K562 (cell line): ENCODE results near the gene ZCRB1. TPM values are rescaled to one million over a fixed set of nuclear protein-coding genes. Genes with fewer than 3 reads are reported as not detected.

Experiments used
- CREB3L1 ChIP-seq: fragments of 450-650 bp; IDR thresholded peaks from 2 replicates; pipeline ENCODE4 v1.6.1; 2014; ENCODE audit warnings: low read depth, mild to moderate bottlenecking, moderate library complexity, borderline replicate concordance
- NFXL1 ChIP-seq: fragments of 450-650 bp; formaldehyde crosslinking; IDR thresholded peaks from 2 replicates; pipeline ENCODE4 v1.4.0; 2021; ENCODE audit warnings: mild to moderate bottlenecking
- RAD21 ChIP-seq, 2 experiments: fragments of 250-450 bp in 1 of 2; fragments of 450-650 bp in 1 of 2; sonication (Bioruptor Pico) in 1 of 2; formaldehyde crosslinking in 1 of 2; IDR thresholded peaks in 1 of 2; conservative IDR thresholded peaks in 1 of 2; 2 replicates each; pipeline versions ENCODE4 v1.4.0 to v1.8.0; 2020 to 2022; ENCODE audit warnings: mild to moderate bottlenecking in 2 of 2, moderate library complexity in 1 of 2
- REST ChIP-seq, 2 experiments: fragments of 450-650 bp; formaldehyde crosslinking in 1 of 2; IDR thresholded peaks; 2 replicates each; pipeline versions ENCODE4 v1.4.0 to v1.6.1; 2014 to 2020; ENCODE audit warnings: mild to moderate bottlenecking in 2 of 2, borderline replicate concordance in 1 of 2, low read depth in 1 of 2
- SREBF2 ChIP-seq: sonication (generic); formaldehyde crosslinking; IDR thresholded peaks from 2 replicates; pipeline ENCODE4 v1.4.0; 2020; ENCODE audit warnings: mild to moderate bottlenecking, missing genetic modification reagents
- TBL1XR1 ChIP-seq, 2 experiments: IDR thresholded peaks; 2 replicates each; pipeline ENCODE4 v1.6.1; 2012; ENCODE audit warnings: improper control_type of control experiment in 2 of 2, low read length in 2 of 2, mild to moderate bottlenecking in 1 of 2
- TFAP4 ChIP-seq: sonication (generic); formaldehyde crosslinking; IDR thresholded peaks from 2 replicates; pipeline ENCODE4 v1.8.0; 2022; ENCODE audit warnings: missing genetic modification reagents, mild to moderate bottlenecking, moderate library complexity, borderline replicate concordance
- ZBTB33 ChIP-seq: sonication (generic); formaldehyde crosslinking; IDR thresholded peaks from 2 replicates; pipeline ENCODE4 v1.8.1; 2023; ENCODE audit warnings: mild to moderate bottlenecking, missing genetic modification reagents
- ZNF24 ChIP-seq: fragments of 450-650 bp; IDR thresholded peaks from 2 replicates; pipeline ENCODE4 v1.6.1; 2016
- polyA plus RNA-seq, 8 experiments: library from polyadenylated mRNA; depleted of rRNA in 4 of 8; stranded (reverse) in 5 of 8; unstranded in 3 of 8; fragments of >200 nt; fragmentation: Nextera tagmentation in 2 of 8; fragmentation: Illumina TruSeq in 1 of 8; extraction: Ambion mirVana in 2 of 8; extraction: Trizol in 1 of 8; gene quantifications; 2 replicates each; pipeline versions ENCODE4 v1.2.1 to v1.2.3, GENCODE V29; 2011 to 2014; ENCODE audit warnings: inconsistent platforms in 1 of 8, missing spikeins in 1 of 8
- total RNA-seq, 7 experiments: library from RNA; depleted of rRNA in 6 of 7; stranded (reverse); fragments of >200 nt in 6 of 7; fragmentation: Illumina TruSeq in 2 of 7; extraction: Trizol in 2 of 7; gene quantifications; 2 replicates each; pipeline versions ENCODE4 v1.2.1 to v1.2.3, GENCODE V29; 2011 to 2021; ENCODE audit warnings: low replicate concordance in 1 of 7

The ZCRB1 gene
- total and polyA plus RNA-seq, 9 of the 15 experiments (the other 6 are each of a cell fraction or from before 2014, with no cell fraction given) = 36.0 to 102 (median 51.0) TPM

GRCh38 chr12:42364692-42365091 lies 38.8 kb upstream of the ZCRB1 start (continued):
- TF ChIP-seq REST (IDR thresholded peaks at IDR 0.05; ENCODE audit: borderline replicate concordance) (peak; percentile 45; the same call in 1 of the 2 replicates), REST (CRISPR knock-in tag; IDR thresholded peaks at IDR 0.05; ENCODE audit: low read depth) (no peak), TFAP4 (CRISPR knock-in tag) (0 out of 2 replicates have a peak, but pooled peaks have one; percentile 20), ZNF24 (no peak), TBL1XR1 (IDR thresholded peaks at IDR 0.05; ENCODE audit: low read length in 2 of 2) (no peak), NFXL1 (no peak), ZBTB33 (CRISPR knock-in tag) (no peak), SREBF2 (CRISPR knock-in tag) (no peak), RAD21 (CRISPR knock-in tag; conservative IDR thresholded peaks at IDR 0.05 in 1 of 2, IDR thresholded peaks at IDR 0.05 in 1 of 2) (peak; percentile 50 to 51), CREB3L1 (no peak)
- TF ChIP-seq, all 486 proteins: peak for 11
